Measurements from ENCODE around the gene ZC3H12D.

ZC3H12D gene

GRCh38 chr6:149457316-149457884 lies 27.4 kb downstream of the ZC3H12D start:
- DNase-seq, result no peak

DNA sequence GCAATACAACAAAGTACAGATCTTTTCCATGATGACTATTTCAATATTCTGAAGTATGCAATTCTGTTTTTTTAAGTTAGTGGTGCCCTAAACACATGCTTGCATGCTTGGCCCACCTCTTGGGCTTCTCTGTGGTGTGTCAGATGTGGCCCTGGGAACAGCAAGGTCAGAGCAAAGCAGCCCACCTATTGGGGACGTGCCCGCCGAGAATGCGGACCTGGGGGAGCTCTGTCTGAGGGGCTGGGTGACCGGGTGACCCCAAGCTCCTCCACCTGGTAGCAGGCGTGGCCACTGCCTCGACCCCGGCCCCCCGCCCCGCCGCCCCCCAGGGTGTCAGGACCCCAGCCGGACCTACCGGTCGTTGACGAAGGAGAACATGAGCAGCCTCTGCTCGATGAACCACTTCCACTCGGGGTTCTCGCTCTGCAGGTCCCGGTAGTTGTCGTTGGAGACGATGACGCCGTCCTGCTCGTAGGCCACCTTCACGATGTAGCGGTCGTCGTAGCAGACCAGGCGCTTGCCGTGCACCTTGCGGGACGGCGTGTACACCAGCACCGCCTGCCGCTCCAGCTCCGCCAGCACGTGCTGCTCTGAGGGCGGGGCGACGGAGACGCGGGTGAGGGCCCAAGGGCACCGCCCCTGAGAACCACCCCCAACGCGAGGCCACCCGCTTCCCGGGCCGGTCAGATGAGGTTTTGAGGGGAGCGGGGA lies 28.3 kb downstream of the ZC3H12D start:
- DNase-seq, result no peak

DNA sequence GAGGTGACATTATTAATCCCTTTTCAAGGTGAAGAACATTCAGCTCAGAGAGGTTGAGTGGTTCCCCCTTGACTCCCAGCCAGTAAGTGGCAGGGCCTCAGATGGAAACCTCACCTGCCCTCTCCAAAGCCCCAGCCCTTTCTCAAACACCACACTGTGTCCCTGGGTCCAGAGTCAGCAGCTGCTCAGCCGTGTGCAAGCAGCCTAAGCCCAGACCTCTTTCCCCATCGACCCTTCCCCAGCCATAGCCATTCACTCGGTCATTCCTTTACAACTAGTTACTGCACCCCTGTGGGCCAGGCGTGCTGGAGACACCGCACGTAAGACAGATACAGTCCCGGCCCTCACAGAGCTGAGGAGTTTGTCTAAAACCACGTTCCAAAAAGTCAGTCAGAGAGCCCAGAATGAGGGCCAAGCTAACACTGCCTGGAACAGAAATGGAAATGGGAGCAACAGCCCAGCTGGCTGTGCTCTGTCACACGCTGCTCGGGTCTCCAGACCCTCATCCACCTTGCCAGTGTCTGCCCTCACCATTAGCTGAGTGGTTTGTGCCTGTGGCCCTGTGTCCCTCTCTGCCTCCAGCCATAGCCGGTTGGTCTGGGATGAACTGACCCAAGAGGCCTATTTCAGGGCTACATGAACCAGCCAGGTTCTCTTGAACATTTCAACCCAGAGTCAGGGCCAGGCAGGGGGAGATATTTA lies 29.6 kb downstream of the ZC3H12D start:
- DNase-seq, result no peak

GRCh38 chr6:149454346-149454848 lies 30.4 kb downstream of the ZC3H12D start:
- DNase-seq, result no peak

DNA sequence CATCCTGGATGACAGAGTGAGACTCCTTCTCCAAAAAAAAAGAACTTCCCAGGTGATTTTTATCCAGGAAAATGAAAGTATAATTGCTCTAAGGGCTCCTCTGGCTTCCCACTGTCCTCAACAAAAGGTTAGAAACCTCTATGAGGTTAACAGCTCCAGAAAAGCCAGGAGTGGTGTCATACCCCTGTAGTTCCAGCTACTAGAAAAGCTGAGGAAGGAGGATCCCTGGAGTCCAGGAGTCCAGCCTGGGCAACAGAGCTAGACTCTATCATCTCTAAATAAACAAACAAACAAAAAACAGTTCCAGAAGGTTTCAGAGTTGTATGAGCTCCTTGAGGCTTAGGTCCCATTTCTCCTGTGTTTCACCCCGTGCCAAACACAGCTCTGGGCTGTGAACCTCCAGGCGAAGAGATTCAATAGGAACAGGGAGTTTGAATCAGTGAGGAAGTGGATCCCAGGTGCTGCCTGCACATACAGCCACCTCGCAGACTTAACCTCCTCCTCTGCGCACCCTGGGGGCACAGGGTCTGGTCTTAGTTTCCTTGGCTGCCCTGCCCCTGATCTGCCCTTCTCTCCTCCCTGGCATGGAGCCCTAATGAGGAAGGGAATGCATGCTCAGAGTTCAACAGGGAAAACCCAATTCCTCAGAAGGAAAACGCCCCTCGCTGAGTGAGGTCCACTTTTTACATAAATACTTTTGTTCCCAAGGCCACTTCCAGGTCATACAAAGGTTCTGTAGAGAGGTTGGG lies 31.0 kb downstream of the ZC3H12D start:
- no peak for DNase-seq

DNA sequence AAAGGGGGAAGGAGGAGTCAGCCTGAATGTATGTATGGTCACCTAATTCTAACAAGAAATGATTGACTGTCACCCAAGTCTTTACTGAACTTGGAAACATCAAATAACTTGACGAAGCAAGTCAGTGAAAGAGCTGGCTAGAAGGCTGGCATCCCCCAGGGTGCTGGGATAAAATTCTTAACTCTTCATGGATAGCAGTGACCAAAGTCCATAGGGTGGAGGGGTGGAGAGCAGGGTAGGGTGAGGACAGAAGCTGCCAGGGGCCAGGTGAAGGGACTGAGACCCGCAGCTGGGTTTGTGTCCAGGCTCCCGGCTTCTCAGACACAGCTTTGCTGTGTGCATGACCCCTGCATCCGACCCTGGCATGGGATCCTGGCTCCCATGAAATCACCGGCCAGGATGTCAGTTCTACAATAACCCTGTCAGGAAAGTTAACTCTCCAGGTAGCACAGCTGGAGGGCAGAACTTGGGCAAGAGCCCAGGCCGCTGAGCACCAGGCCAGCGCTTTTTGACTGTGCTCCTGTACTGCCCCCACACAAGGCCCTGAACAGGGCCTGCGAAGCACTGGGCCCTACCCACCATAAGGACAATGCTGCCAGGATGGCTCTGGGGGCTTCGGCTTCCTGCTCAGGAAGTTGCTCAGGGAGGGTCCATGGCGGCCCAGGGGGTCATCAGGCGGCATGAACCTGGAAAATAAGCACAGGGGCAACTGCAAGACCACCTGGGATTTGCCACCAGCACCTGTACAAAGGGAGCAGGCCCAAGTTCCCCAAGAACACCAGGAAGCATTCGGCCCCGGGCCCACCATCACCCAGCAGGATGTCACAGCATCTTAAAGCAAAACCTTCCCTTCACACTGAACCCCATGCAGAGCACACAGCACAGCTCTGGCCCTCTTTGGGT lies 32.5 kb downstream of the ZC3H12D start:
- DNase-seq, result no peak

DNA sequence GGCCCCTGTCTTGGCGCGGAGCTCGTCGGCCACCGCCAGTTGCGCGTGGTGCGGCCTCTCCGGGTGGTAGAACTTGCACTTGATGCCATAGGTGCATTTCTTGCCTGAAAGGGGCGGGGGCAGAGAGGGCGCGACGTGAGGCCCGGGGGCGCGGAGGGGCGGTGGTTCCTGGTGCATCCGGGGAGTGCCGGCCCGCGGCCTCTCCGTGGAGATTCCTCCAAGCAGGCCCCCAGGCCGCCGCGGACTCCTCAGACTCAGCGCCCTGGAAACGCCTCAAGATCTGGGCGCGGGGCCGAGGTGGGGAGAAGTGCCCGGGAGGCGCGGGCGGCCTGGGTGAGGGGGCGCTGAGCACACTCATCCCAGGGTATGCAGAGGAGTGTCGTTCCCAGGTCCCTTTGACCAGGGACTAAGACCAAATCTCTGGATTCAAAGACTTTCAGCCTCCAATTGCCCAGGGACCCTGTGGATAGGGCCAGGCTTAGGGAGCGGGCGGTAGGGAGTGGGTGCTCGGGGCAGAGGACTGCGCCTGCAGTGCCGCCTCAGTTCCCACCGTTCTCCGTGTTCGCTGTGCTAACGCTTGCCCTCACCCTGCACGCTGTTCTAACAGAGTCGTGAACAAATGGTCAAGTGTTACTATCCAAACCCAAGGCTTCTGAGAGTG lies 33.3 kb downstream of the ZC3H12D start:
- peak; percentile 77 for DNase-seq

DNA sequence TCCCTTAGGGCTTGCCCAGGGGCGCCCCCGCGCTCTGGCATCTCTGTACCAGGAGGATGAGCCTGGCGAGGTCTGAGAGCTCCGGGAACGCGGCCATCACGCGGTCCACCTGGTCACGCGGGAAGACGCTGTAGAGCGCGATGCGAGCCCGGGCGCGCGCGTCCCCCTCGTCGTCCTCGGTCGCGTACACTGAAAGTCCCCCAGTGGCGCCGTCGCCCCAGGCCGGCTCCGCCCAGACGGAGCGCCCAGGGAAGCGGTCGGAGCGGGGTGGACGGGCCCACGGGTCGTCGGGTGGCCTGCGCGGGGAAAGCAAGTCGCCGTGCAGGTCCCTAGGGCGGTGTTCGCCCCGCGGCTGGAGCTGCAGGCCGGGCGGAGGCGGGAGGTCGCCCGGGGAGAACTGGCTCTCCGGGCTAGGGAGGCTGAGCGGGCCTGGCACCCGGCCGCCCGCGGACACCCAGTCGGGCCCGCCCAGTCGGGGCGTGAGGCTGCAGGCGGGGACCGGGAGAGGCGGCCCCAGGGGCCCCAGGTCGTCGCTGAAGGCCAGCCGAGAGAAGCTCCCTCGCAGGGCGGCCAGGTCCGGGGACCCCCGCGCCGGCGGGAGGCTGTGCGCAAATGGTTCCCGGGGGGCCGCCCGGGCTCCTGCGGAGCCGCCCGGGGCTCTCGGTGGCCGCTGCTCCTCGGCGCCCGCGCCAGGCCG lies 34.0 kb downstream of the ZC3H12D start:
- DNase-seq, result no peak

DNA sequence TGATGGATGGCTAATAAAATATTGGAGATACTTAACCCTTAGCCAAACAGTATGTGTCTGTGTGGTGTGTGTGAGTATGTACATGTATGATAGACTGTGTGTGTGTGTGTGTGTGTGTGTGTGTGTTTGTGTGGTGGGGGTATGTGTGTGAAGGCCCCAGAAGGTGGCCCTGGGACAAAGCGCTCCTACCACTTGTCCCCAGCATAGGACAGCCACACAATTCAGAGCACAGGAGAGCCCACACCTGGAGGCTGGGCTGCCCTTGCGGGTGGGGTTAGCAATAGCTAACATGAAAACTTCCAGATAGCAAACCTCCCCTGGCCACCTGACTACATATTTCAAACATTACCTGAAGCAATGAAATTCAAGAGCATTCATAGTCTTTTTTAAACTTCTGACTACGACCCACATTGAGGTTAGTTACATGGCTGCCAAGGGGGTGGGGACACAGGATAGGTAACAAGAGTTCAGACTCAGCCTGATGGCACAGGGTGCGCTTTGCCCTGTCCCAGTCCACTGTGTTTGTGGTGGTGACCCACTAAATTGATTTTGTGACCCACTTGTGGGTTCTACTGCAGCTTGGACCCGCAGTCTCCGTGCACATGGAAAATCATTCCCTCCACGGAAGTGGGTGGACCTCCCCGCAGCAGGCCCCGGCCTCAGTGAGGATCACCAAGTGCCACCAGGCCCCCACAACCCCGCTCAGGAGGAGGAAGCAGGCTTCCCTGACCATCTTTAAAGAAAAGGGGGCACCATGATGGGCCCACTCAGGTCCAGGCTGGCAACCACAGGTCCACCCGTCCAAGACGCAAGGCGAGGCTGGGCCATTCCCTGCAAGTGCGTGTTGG lies 34.8 kb downstream of the ZC3H12D start:
- no peak for DNase-seq

- no peak for DNase-seq
Observed at GRCh38 chr6:149448821-149449453, 35.9 kb downstream of the ZC3H12D start.

GRCh38 chr6:149446791-149447376 lies 37.9 kb downstream of the ZC3H12D start:
- no peak for DNase-seq

DNA sequence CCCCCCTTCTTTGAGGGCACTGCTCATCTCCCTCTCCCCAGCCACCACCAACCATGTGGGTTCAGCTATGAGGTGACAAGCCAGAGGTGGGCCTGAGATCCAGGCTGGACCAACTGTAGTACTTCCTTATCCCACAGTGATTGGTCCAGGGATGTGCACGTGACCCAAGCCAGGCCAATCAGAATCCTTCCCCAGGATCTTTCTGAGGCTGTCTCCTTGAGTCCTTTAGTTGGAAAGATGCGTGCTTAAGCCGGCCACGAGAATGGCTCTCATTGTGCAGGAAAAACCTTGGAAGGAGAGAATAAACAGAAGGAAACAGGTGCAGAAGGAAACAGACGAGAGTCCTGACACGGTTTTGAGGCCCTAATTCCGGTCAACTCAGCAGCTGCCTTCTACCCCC lies 39.2 kb downstream of the ZC3H12D start:
- DNase-seq, result no peak

GRCh38 chr6:149445095-149445466 lies 39.7 kb downstream of the ZC3H12D start:
- no peak for DNase-seq

GRCh38 chr6:149444360-149445094 lies 40.3 kb downstream of the ZC3H12D start:
- DNase-seq, result peak; percentile 37

DNA sequence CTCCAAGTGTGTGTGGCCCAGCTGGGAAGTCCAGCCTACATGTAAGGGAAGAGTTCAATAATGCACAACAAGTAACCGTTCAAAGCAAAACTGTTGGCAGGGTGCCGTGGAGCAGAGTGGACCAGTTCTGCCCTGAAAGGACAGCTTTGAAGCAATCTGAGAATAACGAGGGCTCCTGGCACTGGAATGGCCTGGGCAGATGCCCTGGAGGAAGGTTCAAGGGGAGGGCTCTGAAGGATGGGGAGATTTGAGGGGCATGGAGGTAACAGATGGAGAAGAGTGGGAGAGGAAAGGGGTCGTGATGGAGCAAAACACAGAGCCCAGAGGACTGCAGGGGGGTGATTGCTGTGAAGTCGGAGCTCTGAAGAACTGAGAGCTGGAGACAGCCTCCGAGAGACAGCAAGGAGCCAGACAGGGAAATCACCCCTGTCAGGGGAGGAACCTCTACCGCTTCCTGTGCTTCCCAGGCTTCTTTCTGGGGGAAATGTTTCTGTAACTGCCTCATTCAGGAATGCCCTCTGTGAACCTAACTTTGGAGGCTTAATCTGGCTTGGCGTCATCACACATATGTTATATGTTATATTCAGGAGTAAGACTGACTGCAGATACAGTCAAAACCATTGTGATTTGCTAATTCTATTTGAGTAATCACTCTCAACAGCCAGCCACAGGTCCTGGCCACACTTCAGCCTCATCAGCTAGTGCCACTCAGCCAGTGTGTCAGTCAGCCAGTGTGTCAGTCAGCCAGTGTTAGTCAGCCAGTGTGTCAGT lies 41.2 kb downstream of the ZC3H12D start:
- no peak for DNase-seq

DNA sequence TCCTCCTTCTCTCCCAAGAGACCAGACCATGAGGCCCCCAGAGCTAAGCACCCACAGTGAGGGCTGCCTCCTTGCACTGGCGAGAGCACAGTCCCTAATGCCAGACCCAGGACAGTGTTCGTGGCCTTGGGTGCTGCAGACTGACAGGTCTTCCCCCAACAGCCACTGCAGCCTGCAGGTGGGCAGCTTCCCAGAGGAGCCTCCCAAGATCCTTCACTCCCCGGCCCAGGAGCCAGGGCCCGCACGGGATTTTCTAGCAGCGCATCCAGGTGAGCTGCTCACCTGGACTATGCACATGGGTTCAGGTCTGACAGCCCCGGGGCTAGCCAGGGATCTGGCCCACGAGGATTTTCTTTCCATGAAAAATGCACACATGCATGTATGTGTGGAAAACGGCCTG lies 43.1 kb downstream of the ZC3H12D start:
- DNase-seq, result no peak
